IPS DF 6.9 (cell line): ENCODE results near the gene RAD9A.

Experiments used
- DNase-seq: peaks from one replicate; pipeline ENCODE4 v3.0.0-alpha.2; 2013; ENCODE audit warnings: low read depth, low spot score
- H3K27ac ChIP-seq: one replicate; pipeline ENCODE4 v1.5.1; 2013; ENCODE audit warnings: low read length, control low read depth
- H3K27me3 ChIP-seq: 2 replicates; pipeline ENCODE4 v1.6.1; 2013; ENCODE audit warnings: mild to moderate bottlenecking, low read length; ENCODE audit not compliant: control insufficient read depth, insufficient read depth
- H3K36me3 ChIP-seq: 2 replicates; pipeline ENCODE4 v1.6.1; 2013; ENCODE audit warnings: low read length; ENCODE audit not compliant: control insufficient read depth, insufficient read depth
- H3K4me1 ChIP-seq: 2 replicates; pipeline ENCODE4 v1.6.1; 2013; ENCODE audit warnings: low read length; ENCODE audit not compliant: control insufficient read depth, insufficient read depth
- H3K4me3 ChIP-seq: 2 replicates; pipeline ENCODE4 v1.5.1; 2013; ENCODE audit warnings: mild to moderate bottlenecking, low read length
- H3K9me3 ChIP-seq: 2 replicates; pipeline ENCODE4 v1.6.1; 2013; ENCODE audit warnings: low read length, inconsistent platforms; ENCODE audit not compliant: control insufficient read depth, insufficient read depth
- WGBS: extraction: QIAGEN DNeasy Blood & Tissue Kit; methylation state at CpG from one replicate; pipeline ENCODE4 v1.1.7; 2013; ENCODE audit warnings: mixed read lengths, missing lambda C conversion rate; ENCODE audit not compliant: insufficient read length, insufficient coverage; 5-methylcytosine and 5-hydroxymethylcytosine counted together

Gene RAD9A

DNA sequence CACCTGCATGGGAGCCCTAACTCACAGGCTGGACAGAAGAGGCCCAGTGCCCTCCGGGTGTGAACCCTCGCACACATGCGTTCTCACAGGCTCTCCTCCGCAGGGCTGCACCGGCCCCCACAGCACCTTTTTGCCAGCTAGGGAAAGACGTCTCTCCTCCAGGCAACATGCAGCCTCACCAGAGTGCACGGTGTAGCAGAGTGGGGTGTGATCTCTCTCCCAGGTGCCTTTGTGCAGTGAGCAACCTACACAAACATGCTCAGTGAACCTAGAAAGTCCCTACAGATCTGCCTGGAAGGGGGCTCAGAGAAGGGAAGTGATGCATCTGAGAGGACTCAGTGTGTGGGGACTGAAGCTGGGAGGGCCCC lies 20.0 kb downstream of the RAD9A start:
- no peaks in the 10 kb centered on the region for H3K36me3 ChIP-seq
- no peaks in the 10 kb centered on the region for H3K27me3 ChIP-seq
- no peaks in the 10 kb centered on the region for H3K9me3 ChIP-seq
- WGBS, result no CpG with 5 or more reads among the region's 7 CpGs
- no peak for DNase-seq
- H3K4me3 ChIP-seq, result no peak overlapping the region
- peaks cover 9% of the 10 kb centered on the region for H3K4me1 ChIP-seq
- H3K27ac ChIP-seq, result no peak overlapping the region

DNA sequence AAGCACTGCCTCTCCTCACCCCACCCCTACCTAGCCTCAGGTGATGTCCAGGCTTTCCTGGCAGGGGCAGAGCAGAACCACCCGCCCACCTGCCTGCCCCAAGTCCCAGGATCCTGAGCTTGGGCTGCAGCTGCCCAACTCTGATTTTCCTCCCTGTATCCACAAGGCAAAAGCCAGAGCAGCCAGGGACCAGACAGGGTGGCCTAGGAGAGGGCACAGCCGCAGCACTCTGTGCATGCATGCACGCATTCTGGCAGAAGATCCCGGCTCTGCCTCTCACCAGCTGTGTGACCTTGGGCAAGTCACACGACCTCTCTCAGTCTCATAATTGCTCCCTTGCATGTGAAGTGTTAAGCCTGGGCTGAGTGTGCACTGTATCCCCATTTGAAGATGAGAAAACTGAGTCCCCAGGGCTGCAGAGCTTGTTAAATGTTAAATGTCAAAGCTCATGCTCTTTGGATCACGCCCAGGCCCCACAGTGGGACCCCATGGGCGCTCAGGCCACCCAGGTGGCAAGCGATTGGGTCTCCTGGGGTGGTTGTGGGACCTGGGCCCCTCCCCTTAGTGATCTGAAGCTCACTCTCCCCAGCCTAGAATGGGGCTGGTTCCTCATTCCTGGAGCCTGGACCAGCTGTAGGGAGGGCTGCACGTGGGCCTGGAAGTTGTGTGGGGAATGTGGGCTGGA lies 20.9 kb downstream of the RAD9A start:
- no peak overlapping the region for H3K27ac ChIP-seq
- no peak for DNase-seq
- WGBS, result no CpG with 5 or more reads among the region's 9 CpGs
- H3K27me3 ChIP-seq, result no peaks in the 10 kb centered on the region
- peaks cover 11% of the 10 kb centered on the region for H3K4me1 ChIP-seq
- H3K36me3 ChIP-seq, result no peaks in the 10 kb centered on the region
- no peaks in the 10 kb centered on the region for H3K9me3 ChIP-seq
- no peak overlapping the region for H3K4me3 ChIP-seq

DNA sequence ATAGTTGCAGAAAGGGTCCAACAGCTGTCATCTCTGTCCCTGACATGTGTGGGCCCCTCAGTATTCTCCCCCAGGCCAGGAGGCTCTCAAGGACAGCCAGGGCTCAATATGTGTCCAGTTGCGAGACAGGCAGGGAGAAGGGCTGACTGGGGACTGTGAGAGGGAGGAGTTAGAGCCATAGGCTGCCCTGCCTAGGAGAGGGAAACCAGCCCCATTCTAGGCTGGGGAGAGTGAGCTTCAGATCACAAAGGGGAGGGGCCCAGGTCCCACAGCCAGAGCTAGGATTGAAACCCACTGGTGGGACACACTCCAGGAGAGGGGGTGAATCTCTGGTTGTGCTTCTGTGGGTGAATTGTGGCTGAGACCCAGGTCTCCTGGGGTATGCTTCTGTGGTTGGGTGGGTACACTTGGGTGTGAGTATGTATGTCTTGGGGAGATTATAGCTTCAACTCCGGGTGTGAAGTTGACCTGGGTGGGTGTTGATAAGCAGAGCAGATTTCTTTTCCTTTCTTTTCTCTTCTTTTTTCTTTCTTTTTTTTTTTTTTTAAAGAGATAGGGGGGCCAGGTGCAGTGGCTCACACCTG lies 21.6 kb downstream of the RAD9A start:
- Histone ChIP-seq H3K4me1 (peaks cover 11% of the 10 kb centered on the region), H3K36me3 (no peaks in the 10 kb centered on the region)
- WGBS, result no CpG with 5 or more reads among the region's 2 CpGs

DNA sequence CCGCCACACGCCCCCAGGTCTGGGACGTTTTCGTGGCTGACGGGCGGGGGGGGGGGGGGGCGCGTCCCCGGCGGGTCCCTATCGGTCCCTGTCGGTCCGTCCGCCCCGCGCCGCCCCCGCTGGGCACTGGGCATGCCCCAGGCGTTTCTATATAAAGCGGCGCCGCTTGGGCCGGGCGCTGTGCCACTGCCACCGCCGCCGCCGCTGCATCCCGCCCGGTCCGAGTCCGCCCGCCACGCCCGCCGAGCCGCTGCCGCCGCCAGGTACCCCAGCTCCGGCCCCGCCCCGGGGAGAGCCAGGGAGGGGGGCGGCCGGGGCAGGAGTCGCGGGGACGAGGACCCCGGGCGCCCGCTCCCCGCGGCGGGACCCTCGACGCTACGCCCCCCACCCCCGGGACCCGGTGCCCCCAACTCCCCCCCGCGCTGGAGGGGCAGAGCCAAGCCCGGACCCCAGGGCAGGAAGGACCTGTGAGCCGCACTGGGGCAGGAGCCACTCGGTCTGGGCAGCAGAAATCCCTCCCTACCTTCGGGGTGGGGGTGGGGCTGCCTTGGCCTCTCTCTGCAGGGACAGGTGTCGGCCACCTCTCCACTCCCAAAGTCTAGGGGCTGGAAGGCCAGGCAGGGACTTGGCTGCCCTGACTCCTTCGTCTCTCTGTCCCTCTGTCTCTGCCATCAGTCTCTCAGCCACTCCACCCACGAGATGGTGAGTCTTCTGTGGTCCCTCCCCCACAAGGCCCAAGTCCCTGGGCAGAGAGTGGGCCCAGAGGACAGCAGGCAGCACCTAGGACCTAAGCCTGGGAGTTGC lies 23.9 kb downstream of the RAD9A start, which contains the start of gene CARNS1:
TSS of gene CARNS1 (plus strand) at position 178 of the 804 bp plus-strand sequence. CDS start at position 700, 522 bp downstream.
- H3K27ac ChIP-seq, result no peak within 1 kb of the TSS
- no peaks in the 10 kb centered on the region for H3K36me3 ChIP-seq
- WGBS, result no CpG with 5 or more reads among the region's 67 CpGs
- H3K4me3 ChIP-seq, result peak within 1 kb of the TSS; percentile 51; the same call in 1 of the 2 replicates
- no peaks in the 10 kb centered on the region for H3K27me3 ChIP-seq
- DNase-seq, result no peak
- H3K9me3 ChIP-seq, result no peaks in the 10 kb centered on the region
- peaks cover 9% of the 10 kb centered on the region for H3K4me1 ChIP-seq

More for the DNA sequence above, 21.6 kb downstream of the RAD9A start:
- H3K4me3 ChIP-seq, result no peak overlapping the region
- no peaks in the 10 kb centered on the region for H3K27me3 ChIP-seq
- no peaks in the 10 kb centered on the region for H3K9me3 ChIP-seq
- H3K27ac ChIP-seq, result no peak overlapping the region
- no peak for DNase-seq

DNA sequence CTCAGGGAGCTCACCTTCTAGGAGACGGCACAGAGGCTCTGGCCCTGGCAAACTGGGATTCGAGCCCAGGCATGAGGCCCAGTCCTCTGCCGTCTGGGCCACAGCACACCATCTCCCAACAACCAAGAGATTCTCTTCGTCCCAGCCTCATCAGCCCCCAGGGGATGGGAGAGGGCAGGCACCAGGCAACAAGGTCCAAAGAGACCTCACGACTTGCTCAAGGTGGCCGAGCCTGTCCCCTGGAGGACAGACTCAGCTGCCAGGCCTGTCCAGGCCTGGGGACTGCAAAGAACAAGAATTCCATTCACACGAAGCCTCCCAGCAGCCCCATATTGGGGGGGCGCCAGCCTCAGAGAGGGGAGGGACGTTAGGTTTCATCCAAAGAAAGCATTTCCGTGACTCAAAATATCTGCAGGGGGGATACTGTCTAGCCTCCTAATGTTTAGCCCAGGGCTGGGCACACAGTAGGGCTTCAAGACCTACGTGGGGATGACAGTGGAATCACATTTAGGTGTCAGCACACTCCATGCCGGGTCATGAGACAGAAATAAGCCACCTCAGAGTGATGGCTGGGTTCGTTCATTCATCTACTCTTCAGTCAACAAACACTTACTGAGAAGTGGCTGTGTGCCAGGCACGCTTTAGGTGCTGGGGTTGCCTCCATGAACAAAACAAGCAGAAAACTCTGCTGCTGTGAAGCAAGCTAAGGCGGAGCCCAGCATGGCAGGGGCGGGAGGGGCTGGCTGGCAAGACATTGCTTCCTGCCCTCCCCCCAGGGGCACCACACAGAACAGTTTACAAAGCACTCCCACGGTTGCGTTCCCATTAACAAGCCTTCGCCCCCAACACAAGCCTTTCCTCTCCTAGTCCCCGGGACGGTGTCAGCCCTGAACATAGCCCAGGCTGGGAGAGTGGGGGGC lies 24.9 kb downstream of the RAD9A start:
- Histone ChIP-seq H3K27ac (no peak overlapping the region), H3K4me3 (no peak overlapping the region), H3K9me3 (no peaks in the 10 kb centered on the region), H3K4me1 (peaks cover 9% of the 10 kb centered on the region), H3K36me3 (no peaks in the 10 kb centered on the region), H3K27me3 (no peaks in the 10 kb centered on the region)
- no peak for DNase-seq
- WGBS, result no CpG with 5 or more reads among the region's 21 CpGs

DNA sequence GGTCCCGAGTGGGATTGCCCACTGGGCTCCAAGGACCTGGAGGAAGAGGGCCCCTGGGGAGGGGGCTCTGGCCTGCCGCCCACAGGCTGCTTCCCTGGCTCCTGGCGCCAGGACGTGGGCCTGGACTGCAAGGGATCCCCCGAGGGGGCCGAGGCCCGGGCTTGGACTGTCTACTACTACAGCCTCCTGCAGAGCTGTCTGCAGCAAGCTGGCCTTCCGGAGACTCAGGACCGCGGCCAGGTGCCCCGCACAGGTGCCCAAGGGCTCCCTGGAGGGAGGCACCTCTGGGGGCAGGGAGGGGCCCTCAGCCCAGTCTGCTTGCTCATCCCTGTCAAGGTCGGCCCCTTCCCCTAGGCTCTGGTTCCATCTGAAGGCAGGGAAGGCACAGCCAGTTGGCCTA lies 25.6 kb downstream of the RAD9A start:
- Histone ChIP-seq H3K36me3 (no peaks in the 10 kb centered on the region), H3K4me3 (no peak overlapping the region), H3K27me3 (no peaks in the 10 kb centered on the region), H3K27ac (no peak overlapping the region), H3K9me3 (no peaks in the 10 kb centered on the region), H3K4me1 (peaks cover 9% of the 10 kb centered on the region)
- no peak for DNase-seq
- WGBS, result no CpG with 5 or more reads among the region's 12 CpGs

DNA sequence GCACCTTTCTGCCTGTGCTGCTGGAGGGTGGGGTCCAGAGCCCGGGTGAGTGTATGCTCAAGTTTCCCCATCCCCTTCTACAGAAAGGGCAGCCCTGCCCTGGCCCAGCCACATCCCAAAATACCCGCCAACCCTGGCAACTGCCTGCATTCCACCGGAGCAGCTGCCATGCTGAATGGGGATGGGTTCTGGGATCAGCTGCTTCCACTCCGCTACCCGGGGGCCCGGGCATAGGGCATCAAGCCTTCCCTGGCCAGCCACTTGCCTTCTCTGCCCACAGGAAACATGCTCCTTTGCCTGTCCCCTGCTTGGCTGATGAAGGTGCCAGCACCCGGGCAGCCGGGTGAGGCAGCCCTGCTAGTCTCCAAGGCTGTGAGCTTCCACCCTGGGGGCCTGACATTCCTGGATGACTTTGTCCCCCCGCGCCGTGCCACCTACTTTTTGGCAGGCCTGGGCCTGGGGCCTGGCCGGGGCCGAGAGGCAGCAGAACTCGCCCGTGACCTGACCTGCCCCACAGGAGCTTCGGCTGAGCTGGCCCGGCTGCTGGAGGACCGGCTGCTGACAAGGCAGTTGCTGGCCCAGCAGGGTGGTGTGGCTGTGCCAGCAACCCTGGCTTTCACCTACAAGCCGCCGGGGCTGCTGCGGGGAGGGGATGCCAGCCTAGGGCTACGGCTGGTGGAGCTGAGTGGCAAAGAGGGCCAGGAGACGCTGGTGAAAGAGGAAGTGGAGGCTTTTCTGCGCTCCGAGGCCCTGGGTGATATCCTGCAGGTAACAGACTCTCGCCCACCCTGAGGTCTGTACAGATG lies 26.9 kb downstream of the RAD9A start:
- Histone ChIP-seq H3K27ac (no peak overlapping the region), H3K9me3 (no peaks in the 10 kb centered on the region), H3K27me3 (no peaks in the 10 kb centered on the region), H3K4me3 (no peak overlapping the region), H3K4me1 (peaks cover 9% of the 10 kb centered on the region), H3K36me3 (no peaks in the 10 kb centered on the region)
- no CpG with 5 or more reads among the region's 26 CpGs for whole genome bisulfite sequencing
- DNase-seq, result no peak

DNA sequence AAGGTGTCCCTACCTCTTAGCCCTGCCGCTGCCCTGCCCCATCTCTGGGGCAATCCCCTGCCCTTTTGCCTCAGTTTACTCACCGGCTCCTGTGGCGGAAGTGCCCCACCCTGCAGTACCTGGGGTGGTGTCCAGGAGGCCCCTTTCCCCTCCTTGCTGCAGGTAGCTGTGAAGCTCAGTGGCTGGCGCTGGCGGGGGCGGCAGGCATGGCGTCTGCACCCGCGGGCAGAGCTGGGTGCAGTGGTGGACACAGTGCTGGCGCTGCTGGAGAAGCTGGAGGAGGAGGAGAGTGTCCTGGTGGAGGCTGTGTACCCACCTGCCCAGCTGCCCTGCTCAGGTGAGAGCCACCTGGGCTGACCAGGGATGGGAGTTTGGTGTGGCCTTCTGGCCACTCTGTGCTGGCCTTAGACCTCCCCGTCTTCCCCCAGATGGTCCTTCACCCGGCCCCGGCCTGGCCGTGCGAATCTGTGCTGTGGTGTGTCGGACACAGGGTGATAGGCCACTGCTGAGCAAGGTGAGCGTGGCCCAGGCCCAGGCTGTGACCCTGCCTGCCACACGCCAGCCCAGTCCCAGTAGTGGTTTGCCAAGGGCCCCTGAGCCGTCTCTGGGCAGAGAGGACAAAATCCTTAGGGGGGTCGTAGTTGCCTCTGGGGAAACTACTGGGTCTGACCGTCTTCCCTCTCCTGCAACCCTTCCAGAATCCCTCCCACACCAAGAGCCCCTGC lies 27.7 kb downstream of the RAD9A start:
- Histone ChIP-seq H3K27ac (no peak overlapping the region), H3K9me3 (no peaks in the 10 kb centered on the region), H3K4me3 (no peak overlapping the region), H3K4me1 (peaks cover 9% of the 10 kb centered on the region), H3K27me3 (no peaks in the 10 kb centered on the region), H3K36me3 (no peaks in the 10 kb centered on the region)
- DNase-seq, result no peak
- WGBS, result no CpG with 5 or more reads among the region's 21 CpGs

DNA sequence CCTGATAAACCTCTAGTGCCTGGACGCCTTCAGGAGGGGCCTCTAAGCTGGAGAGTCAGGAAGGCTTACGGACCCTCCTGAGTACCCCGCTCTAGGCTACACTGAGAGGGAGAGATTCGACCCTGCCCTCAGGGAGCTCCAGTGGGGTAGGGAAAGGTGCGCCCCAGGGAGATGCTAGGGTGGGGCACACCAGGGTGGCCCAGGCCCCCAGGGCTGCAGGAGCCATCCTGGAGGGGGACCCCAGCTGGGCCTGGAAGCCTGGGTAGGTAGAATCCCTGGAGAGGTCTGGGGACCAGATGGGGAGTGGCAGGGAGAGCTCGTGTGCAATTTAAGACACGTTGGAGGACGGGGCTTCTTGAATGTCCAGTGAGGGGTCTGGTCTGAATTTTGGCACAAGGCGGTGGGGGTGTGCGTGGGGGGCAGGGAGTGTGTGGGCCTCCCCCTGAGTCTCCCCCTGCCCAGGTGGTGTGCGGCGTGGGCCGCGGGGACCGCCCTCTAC lies 28.4 kb downstream of the RAD9A start:
- no peak for DNase-seq
- H3K27ac ChIP-seq, result no peak overlapping the region
- no peaks in the 10 kb centered on the region for H3K36me3 ChIP-seq
- no peaks in the 10 kb centered on the region for H3K9me3 ChIP-seq
- H3K4me3 ChIP-seq, result peak overlapping the region; percentile 49; the same call in 1 of the 2 replicates
- peaks cover 9% of the 10 kb centered on the region for H3K4me1 ChIP-seq
- no CpG with 5 or more reads among the region's 15 CpGs for WGBS
- H3K27me3 ChIP-seq, result no peaks in the 10 kb centered on the region
